Stimulated activated CD4-positive, alpha-beta T cell treated with anti-CD3 and anti-CD28 coated beads, Interleukin-15, amount 100 ng/mL, for 24 hours (primary cell): ENCODE measurements around the gene GPN1.
"Not testable (repeated sequence)": the region's sequence is repeated elsewhere in the genome, so short reads cannot be mapped to it uniquely, and the experiment has no call there.

ENCODE experiments used
- DNase-seq: peaks from one replicate; pipeline ENCODE4 v3.0.0-alpha.2; 2020

GPN1 gene

DNA sequence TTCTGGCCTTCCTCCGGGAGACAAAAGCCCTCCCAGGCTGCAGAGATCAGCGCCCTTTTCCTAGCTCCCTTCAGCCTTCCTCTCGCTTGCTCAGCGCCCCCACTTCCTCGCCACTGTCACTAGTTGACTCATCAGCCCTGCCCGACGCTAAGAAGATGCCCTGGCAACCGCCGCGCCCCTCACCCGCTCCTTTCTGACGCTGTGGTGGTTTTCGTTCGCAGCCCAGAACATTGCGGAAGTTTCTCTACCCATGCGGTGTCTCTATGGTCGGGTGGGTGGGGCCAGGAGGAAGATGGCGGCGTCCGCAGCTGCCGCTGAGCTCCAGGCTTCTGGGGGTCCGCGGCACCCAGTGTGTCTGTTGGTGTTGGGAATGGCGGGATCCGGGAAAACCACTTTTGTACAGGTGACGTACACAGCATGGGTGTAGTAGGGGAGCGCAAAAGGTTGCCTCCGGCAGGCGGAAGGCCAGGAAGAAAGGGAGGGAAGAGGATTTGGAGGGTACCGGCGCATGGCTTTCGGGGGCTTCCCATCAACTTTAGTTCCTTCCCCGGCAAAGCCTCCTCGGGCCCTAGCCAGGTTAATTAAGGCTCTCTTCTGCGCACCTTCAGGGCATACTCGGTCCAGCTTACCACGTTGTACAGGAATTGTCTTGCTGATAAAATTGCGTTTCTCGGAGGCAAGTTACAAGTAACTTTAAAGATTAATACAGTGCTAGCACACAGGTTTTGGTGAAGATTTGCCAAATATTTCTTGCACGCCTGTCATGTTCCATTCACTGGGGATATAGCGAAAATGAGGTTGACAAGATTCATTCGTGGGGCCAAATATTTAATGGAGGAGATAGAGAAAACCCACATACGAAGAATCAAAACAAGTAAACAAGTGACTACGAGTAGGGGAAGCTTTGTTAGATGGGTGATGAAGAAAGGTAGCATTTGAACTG is at the start of gene GPN1, which contains the start of gene CCDC121:
TSS of gene GPN1 (plus strand) at position 284 of the 943 bp plus-strand sequence. CDS start at position 293, 9 bp downstream.
TSS of gene CCDC121 (minus strand) at position 246 of the 943 bp plus-strand sequence. CDS start 1,213 bp downstream, outside the sequence.
- DNase-seq = peak; percentile 97

DNA sequence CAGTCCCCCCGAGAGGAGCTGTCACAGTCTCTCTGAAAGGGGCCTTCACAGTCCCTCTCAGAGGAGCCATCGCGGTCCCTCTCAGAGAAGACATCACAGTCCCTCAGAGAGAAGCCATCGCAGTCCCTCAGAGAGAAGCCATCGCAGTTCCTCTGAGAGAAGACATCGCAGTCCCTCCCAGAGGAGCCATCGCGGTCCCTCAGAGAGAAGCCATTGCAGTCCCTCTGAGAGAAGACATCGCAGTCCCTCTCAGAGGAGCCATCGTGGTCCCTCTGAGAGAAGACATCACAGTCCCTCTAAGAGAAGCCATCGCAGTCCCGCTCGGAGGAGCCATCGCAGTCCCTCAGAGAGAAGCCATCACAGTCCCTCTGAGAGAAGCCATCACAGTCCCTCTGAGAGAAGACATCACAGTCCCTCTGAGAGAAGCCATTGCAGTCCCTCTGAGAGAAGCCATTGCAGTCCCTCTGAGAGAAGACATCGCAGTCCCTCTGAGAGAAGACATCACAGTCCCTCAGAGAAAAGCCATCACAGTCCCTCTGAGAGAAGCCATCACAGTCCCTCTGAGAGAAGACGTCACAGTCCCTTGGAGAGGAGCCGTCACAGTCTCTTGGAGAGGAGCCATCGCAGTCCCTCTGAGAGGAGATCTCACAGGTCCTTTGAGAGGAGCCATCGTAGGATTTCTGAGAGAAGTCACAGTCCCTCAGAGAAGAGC is 47.3 kb upstream of the GPN1 start:
- no peak for DNase-seq

DNA sequence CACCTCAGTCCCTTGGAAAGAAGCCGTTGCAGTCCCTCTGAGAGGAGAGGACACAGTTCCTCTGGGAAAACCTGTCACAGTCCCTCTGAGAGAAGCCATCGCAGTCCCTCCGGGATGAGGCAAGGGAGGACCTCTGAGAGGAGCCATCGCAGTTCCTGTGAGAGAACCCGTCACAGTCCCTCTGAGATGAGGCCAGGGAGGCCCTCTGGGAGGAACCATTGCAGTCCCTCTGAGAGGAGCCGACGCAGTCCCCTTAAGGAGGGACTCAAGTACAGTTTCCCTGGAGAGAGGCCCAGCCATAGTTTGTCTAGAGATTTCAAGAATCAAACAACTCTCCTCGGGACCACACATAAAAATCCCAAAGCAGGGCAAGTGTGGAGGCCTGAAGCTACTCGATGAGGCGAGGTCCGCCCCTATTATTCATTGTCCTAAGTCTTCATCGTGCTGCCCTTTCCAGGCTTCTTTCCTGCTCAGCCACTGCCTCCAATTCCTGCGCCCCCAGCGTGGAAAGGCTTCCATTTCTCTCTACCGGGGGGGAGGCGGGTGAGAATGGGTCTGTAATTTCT is 46.6 kb upstream of the GPN1 start:
- no peak for DNase-seq

DNA sequence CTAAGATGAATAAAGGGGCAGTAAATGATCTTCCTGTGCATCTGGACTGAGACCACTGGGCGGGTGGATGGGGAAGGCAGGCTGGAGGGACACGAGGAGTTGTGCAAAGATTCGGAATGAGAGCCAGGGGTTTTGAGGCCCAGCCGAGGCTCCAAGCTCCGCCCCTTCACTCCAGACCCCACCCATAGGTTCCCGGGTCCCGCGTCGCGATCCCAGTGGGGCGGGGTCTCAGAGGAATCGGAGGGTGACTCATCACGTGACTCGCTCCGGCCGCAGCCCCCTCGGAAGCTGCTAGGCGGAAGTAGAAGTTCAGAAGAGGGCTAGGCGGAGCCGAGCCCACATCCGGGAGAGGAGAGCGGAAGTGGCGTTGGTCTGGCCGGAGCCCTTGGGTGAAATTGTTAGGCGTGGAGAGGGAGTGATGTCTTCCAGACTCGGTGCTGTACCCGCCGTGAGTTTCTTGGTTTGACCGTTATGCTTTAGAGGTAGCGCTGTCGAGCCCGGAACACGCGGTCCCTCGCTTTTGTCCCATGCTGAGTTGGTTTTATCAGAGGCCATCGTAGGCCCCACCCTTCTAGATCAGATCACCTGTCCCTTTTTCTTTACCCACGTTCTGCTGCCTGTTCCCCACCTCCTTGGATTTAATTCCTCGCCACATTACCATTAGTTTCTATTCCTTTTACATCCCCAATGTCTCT is 46.0 kb upstream of the GPN1 start, which contains the start of gene ZNF512:
TSS of gene ZNF512 (plus strand) at position 348 of the 695 bp plus-strand sequence. CDS start at position 419, 71 bp downstream.
- DNase-seq = peak; percentile 91

DNA sequence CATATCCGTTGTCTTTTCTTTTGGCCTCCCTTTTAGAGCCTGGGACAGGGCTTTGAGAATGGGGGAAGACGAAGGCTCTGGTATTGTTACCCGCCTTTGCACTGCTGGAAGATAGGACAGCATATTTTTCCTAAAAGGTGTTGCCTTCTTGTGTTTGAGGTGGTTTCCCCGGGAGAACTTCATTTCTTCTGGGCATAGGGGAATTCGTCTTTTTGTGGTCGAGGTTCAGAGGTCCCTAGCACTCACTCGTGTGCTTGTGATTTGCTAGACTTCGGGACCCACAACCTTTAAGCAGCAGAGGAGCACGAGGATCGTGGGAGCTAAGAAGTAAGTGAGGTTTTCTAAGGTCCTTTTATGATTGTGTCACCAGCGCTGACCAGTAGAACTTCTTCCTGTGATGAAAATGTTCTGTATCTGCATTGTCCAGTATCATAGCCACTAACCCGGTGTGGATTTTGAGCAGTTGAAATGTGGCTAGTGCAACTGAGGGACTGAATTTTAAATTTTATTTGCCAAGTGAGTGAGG is 45.4 kb upstream of the GPN1 start:
- no peak for DNase-seq

DNA sequence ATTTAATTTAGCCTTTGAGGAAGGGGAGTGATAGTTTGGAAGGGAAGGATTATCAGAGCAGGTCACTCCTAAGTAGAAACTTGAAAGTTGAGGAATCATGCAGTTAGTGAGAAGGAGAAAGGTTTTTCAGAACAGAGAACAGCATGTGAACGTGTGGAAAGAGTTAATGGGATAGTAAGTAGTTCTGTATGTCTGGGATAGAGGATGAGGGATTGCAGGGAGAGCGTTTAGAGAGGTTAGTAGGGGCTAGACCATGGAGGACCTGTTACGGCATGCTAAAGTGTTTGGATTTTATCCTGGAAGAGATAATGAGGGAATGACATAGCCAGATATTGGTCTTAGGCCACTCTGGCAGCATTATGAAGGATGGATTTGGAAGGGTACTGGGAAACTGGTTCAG is 44.3 kb upstream of the GPN1 start:
- DNase-seq = no peak

DNA sequence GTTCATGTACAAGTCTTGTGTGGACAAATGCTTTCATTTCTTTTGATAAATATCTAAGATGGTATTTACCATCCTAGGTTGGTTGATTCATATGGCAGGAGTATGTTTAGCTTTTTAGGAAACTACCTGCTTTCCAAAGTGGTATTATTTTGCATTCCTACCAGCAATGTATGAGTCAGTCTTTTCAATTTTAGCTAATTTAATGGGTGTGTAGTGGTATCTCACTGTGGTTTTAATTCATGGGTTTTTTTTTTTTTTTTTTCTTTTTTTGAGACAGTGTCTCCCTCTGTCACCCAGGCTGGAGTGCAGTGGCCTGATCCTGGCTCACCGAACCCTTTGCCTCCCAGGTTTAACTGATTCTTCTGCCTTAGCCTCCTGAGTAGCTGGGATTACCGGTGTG is 41.8 kb upstream of the GPN1 start:
- DNase-seq = peak; percentile 24

DNA sequence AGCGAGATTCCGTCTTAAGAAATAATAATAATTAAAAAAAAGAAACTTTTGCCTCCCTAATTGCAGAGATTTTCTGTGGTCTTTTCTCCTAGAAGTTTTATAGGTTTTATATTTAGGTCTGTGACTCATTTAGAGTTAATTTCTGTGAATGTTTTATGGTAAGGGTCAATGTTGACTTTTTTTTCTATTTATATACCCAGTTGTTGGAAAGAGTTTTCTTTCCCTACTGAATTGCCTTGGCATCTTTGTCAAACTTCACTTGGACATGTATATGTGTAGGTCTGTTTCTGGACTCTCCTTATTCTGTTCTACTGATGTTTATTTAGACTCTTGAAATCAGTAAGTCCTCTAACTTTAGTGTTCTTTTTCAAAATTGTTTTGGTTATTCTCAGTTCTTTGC is 40.5 kb upstream of the GPN1 start:
- DNase-seq = no peak

DNA sequence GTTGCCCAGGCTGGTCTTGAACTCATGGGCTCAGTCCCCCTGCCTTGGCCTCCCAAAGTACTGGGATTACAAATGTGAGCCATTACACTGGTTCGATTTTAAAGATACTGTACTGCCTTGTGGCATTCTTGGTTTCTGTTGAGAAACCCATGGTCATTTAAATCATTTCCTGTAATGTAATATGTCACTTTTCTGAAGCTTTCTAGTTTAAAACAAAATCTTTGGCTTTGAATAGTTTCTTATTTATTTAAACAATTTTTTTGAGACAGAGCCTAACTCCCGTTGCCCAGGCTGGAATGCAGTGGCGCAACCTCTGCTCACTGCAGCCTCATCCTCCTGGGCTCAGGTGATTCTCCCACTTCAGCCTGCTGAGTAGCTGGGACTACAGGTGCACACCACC is 37.1 kb upstream of the GPN1 start:
- DNase-seq = no peak

DNA sequence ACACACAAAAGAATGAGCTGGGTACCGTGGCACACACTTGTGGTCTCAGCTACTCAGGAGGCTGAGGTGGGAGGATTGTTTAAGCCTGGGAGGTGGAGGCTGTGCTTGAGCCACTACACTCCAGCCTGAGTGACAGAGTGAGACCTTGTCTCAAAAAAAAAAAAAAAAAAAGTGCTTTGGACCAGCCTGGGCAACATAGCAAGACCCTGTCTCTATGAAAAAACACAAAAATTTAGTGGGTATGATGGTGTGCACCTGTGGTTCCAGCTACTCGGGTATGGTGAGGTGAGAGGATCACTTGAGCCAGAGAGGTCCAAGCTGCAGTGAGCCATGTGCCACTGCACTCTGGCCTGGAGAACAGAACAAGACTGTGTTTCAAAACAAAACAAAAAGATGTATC is 35.6 kb upstream of the GPN1 start:
- no peak for DNase-seq

DNA sequence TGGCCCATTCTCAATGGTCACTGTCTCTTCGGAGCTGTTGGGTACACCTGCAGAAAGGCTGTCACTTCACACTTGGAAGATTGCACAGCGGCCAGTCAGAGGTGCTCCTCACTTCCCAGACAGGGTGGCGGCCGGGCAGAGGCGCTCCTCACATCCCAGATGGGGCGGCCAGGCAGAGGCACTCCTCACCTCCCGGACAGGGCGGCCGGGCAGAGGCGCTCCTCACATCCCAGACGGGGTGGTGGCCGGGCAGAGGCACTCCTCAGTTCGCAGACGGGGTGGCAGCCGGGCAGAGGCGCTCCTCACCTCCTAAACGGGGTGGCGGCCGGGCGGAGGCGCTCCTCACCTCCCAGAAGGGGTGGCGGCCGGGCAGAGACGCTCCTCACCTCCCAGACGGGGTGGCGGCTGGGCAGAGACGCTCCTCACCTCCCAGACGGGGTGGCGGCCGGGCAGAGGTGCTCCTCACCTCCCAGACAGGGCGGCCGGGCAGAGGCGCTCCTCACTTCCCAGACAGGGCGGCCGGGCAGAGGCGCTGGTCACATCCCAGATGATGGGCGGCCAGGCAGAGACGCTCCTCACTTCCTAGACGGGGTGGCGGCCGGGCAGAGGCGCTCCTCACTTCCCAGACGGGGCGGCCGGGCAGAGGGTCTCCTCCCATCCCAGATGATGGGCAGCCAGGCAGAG is 34.7 kb upstream of the GPN1 start:
- DNase-seq = not testable (repeated sequence)

DNA sequence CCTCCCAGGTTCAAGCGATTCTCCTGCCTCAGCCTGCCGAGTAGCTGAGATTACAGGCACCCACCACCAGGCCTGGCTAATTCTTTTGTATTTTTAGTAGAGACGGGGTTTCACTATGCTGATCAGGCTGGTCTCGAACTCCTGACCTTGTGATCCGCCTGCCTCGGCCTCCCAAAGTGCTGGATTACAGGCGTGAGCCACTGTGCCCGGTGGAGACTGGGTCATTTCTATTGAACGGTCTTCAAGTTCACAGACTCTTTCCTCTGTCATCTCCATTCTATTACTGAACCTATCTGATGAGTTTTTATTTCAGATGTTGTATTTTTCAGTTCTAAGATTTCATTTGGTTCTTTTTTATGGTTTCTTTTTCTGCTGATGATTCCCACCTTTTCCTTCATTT is 33.4 kb upstream of the GPN1 start:
- DNase-seq = not testable (repeated sequence)

DNA sequence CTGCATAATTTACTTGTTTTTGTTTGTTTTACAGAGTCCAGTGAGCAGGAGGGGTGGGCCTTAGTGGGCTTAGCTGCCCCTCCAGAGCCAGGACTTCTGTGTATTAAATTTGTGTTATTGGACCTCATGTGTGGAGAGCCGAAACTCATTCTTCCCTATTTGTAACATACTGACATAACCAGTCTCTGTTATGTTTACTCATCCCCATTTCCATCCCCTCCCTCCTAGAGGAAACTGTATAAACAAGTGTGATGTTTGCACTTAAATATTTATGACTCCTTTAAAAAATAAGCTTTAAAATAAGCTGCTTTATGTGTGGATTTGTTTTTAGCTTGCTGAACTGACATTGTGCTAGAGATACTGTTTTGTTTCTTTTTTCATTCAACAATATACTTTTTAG is 32.2 kb upstream of the GPN1 start:
- DNase-seq = no peak

DNA sequence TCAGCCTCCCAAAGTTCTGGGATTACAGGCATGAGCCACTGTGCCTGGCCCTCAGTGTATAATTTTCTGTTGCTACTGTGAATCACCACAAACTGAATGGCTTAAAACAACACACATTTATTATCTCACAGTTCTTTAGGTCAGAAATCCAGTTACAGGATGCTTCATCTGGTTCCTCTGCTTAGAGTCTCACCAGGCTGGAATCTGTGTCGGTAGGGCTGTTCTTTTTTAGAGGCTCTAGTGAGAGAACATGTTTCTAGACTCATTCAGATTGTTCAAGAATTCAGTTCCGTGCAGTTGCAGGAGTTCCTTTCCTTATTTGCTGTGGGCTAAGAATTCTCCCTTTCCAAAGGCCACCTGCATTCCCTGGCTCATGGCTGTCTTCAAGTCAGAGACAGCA is 22.2 kb upstream of the GPN1 start:
- no peak for DNase-seq

DNA sequence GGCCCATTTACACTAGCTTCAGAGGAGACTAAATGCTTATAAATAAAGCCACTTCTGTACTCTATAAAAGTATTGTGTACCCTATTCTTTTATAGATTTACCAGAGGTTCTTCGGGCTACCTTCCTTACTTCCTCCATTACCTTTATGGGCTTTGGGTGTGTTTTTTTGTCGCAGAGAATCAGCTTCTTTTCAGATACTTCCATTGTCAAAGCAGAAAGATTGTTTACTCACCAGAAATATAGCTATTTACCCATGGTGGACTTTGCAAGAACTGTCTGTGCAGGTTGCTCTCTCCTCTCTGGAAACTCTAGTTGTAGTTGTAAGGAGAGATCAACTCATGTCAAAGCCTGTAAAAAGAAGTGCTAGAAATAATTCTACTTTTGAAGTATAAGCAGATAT is 14.9 kb upstream of the GPN1 start:
- DNase-seq = no peak

DNA sequence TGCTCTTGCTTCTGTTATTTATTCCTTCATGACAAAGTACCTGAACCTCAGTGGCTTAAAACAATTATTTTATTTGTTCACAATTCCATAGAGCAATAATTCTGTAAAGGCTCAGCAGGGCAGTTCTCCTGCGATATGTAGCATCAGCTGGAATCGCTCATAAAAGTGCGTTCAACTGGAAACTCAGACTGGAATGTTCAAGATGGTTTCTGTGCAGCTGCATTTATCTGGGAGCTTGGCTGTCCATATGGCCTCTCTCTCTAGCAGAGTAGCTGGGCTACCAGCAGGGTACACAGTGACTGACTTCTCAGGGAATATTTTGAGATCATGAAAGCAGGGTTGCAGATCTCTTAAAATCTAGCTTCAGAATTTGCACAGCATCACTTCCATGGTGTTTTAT is 13.5 kb upstream of the GPN1 start:
- no peak for DNase-seq

DNA sequence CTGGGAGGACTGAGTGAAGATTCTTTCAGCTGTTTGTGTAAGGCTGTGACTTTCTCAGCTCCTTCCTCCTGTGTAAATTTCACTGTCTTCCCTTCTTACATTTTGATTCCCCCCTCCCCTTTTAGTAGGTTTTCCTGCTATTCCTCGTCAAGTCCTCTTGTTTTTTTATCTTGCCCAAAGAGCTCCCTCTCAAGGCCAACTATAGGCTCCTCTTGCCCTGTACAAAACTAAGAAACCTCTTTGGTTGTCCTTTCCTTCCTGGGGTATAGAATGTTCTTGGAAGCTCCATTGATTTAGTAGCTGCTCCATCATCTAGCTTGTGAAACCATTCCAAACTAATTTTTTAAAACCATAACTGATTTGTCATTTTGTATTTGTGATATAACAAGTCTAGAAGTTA is 7.3 kb upstream of the GPN1 start:
- DNase-seq = no peak

DNA sequence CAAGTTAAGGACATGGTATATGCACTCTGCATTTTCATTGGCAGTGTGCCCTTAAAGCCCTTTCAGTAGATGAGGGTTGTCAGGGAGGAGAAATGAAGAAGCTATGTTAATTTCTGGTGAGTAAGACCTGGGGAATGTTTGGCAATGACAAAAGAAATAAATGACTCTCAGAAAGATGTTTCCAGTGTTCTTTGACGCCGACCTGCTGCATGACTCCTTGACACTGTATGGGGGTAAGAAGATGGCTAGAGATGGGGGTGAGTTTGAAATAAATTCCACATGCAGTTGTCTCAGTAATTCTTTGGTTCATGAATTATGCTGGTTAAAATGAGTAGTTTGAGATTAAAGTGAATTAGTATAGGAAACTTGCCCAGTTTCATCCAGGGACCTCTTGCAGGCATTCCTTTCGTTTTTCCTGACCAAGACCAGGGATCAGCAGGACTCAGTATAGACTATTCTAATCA is 5.9 kb upstream of the GPN1 start:
- no peak for DNase-seq

DNA sequence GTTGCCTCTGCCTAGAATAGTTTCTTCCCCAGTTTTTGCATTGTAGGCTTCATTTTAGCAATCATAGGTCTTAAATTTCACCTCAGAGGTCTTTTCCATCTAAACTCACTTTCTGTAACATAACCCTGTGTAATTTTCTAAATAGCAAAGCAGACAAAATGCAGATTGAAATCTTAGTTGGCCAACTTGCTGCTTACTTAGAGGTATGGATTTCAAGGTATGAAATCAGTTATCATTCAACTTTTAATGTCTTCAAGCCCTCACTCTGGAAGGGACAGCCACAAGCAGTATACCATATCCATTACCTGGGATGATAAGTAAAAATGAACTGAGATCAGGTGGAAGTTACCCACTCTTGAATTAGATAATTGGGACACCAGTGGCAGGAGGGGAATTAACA is 3.9 kb upstream of the GPN1 start:
- DNase-seq = no peak

DNA sequence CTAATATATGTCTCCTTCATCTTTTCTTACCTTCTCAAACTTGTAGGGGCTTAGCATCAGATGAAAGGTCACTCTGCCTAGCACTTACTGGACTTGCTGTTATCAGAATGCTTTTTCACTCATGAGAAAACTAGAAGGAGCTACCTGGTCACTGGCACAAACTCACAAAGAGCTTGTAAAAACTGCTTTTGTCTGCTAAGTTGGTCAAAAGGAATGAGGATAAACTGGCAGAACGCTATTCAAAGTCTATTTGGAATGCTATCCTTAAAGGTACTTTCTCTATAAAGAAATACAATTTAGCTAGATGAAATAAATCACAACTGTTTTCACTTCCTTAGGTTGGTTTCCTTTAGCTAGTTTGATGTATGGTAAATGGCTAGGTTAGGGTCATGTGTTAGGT is 2.5 kb upstream of the GPN1 start:
- not testable (repeated sequence) for DNase-seq

DNA sequence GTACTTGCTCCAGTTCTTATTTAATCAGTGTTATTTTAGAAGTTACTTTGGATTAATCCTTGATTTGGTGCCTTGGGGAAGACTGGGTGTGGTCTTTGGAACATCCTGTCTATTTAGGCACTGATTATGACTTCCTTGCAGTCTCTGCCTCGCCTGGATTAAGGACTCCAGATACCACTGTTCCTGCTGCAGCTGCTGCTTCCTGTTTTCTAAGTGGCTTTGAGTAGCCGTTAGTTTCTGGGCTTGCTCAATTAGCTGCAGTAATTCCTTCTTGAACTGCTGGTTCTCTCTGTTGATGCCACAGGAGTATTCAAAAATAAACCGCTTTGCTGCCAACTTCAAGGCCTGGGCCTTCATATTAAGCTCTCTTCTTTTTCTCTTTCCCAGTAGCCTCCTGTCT is 1.9 kb upstream of the GPN1 start:
- DNase-seq = not testable (repeated sequence)
